PFSK-1 (cell line): ENCODE results near the gene FRAT1.

ENCODE experiments used
- POLR2AphosphoS5 ChIP-seq: IDR thresholded peaks from 2 replicates; pipeline ENCODE4 v1.6.1; 2012; ENCODE audit warnings: low read depth, mild to moderate bottlenecking, control low read depth, low read length, moderate library complexity
- REST ChIP-seq, 2 experiments: IDR thresholded peaks; 2 replicates each; pipeline versions ENCODE4 v1.6.1 to v1.8.0; 2011 to 2012; ENCODE audit warnings: low read depth in 2 of 2, low read length in 2 of 2, control low read depth in 1 of 2, inconsistent platforms in 1 of 2, mild to moderate bottlenecking in 1 of 2, moderate library complexity in 1 of 2; ENCODE audit not compliant: insufficient read depth in 1 of 2

GRCh38 chr10:97358781-97359180 is 39.7 kb downstream of the FRAT1 start:
- TF ChIP-seq REST (IDR thresholded peaks at IDR 0.05; ENCODE audit: insufficient read depth in 1 of 2, low read depth in 2 of 2, low read length in 2 of 2) (no peak), POLR2AphosphoS5 (no peak)
